ENCODE data around the gene CHSY1.
"Not testable (repeated sequence)": the region's sequence is repeated elsewhere in the genome, so short reads cannot be mapped to it uniquely, and the experiment has no call there.

CHSY1 gene

DNA sequence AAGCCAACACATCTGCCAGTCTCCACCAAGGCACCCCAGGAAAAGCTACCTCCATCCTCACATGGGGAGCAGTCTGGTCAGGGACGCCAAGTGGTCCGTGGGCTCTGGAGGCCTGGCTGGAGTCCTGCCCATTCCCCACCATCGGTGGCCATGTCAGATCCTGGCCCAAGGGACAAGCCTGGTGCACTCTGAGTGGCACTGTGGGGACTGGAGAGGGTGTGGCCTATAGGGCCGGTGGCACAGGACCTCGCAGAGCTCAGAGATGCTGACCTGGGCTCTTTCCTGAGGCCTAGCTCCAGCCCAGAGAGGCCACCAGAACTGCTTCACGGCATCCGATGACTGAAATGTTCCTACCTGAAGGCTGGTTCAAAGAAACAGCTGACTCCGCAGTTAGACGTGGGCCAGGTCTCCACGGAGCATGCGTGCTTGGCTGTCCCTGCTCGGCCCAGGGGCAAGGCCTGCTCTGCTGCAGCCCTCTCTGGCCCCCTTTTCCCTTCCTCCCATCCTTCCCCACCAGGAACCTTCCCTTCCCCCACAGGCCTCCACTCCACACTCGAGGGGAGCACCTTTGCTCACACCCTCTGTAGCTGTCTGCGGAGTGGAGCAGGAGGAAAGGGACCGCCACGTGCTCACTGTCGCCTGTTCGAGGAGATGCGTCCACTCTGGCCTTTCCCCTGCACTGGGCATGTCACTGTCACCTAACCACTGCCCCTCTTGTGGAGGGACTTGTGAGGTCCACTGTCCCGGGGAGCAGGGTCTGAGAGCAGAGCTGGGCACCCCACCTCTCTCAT is 119.3 kb downstream of the CHSY1 start:
- DNase-seq: no peak

DNA sequence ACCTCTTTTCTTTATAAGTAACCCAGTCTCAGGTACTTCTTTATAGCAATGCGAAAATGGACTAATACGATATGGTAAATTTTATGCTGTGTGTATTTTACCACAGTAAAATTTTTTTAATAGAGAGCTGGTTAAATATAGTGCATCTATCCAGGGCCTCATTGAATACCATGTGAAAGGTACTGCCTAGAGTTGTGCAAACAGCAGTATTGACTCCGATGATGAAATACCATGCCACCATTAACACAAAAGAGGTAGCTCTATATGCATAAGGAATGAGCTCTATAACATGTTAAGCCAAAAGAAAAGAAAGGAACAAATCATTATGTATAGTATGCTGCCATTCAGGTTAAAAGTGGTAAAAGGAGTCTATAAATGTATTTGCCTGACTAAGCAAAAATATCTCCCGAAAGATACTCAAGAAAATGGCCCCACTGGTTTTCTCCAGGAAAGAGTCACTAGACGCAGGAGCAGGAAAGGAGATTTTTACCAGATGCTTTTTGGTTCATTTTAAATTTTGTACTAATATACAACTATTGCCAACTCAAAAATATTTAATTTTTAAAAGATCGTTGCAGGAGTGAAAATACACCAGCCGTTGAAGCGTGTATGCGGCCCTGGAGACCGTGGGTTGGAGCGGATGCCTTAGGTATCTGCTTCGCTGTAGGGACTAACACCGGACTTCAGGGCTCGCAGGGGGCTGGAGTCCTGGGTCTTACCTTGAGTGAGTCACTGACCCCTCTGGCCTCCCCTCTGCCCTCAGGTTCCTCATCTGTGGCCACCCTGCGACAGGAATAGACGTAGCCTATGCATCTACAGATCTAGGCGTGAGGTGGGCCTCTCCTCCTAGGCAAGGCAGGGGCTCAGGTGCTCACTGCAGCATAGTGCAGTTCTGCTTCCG is 120.1 kb downstream of the CHSY1 start:
- no peak for DNase-seq

DNA sequence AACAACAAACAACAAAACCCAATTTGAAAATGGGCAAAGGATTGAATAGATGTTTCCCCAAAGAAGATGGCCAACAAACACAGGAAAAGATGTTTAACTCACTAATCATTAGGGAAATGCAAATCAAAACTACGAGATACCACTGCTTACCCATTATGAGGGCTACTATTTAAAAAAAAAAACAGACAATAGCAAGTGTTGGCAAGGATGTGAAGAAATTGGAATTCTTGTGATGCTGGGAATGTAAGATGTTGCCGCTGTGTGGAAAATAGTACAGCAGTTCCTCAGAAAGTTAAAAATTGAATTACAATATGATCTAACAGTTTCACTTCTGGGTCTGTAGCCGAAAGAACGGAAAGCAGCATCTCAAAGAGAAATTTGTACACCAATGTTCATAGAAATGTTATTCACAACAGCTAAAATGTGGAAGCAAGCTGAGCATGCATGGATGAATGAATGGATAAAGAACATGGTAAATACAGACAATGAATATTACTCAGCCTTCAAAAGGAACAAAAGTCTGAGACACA is 121.9 kb downstream of the CHSY1 start:
- DNase-seq: no peak

DNA sequence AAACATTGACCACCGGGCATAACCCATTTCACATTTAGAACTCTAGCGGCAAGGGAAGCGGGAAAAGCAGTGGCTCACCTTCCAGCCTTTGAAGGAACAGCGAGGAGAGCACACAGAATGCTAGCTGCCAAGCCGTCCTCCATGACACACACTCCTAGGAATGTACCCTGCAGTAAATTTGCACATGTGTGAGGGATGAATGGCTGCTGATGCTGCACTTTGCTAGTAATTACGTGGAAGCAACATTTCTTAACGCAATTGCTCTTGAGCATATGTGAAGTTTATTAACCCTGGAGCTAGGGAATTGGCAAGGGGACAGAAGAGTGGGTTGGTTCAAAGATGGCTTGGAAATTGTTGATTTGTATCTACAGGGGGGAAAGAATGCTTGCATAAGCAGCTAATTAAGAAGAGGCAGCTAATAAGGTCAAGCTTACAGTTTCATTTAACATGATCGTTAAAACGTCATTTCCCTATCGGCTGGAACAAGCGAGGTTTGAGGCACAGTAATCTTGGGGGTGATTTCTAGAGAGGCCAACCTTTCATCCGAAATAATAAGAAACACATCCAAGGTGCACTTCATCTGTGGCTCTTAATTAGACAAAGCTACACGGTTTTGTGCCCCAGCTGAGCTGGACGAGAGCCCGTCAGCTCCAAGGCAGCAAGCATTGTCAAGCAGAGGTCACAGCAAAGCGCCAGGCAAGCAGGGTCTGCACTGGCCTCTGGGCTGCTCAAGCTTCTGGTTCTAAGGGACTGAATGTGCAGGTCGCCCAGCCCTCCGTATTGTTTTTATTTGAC is 123.4 kb downstream of the CHSY1 start:
- no peak for DNase-seq

DNA sequence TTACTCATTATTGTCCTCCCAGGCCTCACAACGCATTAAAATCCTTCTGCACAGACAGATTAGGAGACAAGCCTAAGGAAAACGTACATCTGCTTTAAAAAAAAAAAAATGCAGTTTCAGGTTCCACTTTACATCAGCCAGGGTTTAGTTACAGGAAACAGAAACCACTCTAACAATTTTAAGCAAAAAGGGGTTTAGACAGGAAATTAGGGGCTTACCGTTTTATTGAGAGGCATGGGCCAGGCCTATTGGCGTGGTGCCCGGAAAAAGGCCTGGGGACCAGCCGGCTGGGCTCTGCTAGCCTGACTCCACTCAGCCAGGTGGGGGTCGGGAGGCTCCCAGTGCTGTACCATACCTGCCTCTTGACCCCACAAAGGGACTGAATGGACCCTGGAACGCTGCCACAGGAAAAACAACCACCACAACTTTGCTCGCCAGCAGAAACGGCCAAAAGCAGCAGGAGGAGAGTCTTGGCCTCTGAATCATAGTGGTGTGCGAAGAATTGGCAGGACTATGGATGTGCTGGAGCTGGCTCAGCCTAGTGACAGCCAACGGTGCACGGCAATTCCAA is 124.3 kb downstream of the CHSY1 start:
- DNase-seq: peak; percentile 59

DNA sequence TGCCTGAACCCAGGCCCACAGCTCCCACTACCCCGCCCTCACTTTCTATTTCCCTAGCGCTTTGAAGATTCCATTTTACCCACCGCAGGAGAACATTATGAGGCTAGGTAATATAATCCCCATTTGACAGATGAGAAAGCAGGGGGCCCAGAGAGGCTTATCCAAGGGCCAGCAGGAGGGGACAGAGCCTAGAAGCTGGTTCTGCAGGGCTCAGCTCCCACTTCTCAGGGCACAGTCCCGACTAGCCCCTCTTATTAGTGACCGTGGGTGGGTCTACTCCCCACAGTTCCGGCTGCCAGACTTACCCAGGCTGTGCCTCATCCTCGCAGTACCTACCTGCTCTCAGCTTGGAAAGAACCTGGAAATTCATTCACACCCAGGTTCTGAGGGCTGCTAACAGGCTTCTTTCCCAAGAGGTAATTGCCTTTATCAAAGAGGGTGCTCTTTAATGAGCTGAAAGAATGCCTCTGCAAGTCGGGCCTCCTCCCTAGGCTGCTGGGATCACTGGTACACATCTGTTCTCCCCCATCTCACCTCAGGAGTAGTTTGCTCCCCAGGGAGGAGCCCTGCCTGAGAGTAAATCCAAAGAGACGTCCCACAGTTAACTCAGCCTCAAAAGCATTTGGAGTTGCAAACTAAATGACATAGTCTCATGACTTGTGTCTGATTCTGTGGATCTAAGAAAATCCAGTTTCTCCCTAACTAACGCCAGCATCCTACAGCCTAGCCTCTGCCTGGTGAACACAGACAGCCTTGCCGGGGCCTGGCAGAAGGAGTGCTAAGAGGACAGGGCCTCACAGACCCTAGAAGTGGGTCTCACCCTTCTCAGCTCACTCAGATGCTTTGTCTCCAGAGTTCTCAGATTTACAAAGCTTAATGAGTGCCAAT is 125.0 kb downstream of the CHSY1 start:
- DNase-seq: no peak

DNA sequence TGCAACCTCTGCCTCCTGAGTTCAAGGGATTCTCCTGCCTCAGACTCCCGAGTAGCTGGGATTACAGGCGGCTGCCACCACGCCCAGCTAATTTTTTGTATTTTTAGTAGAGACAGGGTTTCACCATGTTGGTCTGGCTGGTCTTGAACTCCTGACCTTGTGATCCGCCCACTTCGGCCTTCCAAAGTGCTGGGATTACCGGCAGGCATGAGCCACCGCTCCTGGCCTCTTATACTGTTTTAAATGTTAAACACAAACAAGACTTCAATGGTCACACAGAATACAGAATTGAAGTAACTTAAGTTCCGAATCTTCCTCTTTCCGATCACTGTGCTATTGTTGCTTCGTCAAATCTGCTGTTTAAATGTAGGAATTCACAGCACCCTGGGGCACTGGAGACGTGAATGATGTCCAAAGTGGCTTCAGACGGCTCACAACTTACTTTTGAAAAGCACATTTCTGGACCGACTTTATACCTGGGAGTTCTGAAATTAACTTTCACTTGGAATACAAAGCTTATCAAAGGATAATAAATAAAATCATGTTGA is 125.9 kb downstream of the CHSY1 start:
- DNase-seq: not testable (repeated sequence)

All from activated CD4-positive, CD25-positive, alpha-beta regulatory T cell treated with anti-CD3 and anti-CD28 coated beads, Interleukin-2, amount 50 U/mL, for 72 hours (primary cell).